Amniotic stem cell (primary cell): ENCODE measurements around the gene PCMTD2.

Experiments
- DNase-seq: peaks from one replicate; lab custom pipeline; 2025; lab: John Stamatoyannopoulos, UW

Gene PCMTD2

GRCh38 chr20:64238851-64239387 is 16.6 kb upstream of the PCMTD2 start:
- DNase-seq: no peak

- no peak for DNase-seq
Measured at GRCh38 chr20:64239449-64240242, 15.9 kb upstream of the PCMTD2 start.

GRCh38 chr20:64240243-64241015 is 15.1 kb upstream of the PCMTD2 start:
- no peak for DNase-seq

GRCh38 chr20:64241061-64241460 is 14.5 kb upstream of the PCMTD2 start:
- no peak for DNase-seq

GRCh38 chr20:64242003-64242796 is 13.3 kb upstream of the PCMTD2 start:
- DNase-seq: no peak

- DNase-seq: no peak
Measured at GRCh38 chr20:64242797-64243475, 12.6 kb upstream of the PCMTD2 start.

GRCh38 chr20:64244281-64244805 is 11.2 kb upstream of the PCMTD2 start:
- DNase-seq: no peak

- DNase-seq: no peak
Measured at GRCh38 chr20:64244870-64245603, 10.5 kb upstream of the PCMTD2 start.

GRCh38 chr20:64245746-64246595 is 9.6 kb upstream of the PCMTD2 start:
- no peak for DNase-seq

GRCh38 chr20:64246616-64247306 is 8.8 kb upstream of the PCMTD2 start:
- no peak for DNase-seq

- no peak for DNase-seq
Measured at GRCh38 chr20:64247307-64247618, 8.3 kb upstream of the PCMTD2 start.

- no peak for DNase-seq
Measured at GRCh38 chr20:64247970-64248841, 7.3 kb upstream of the PCMTD2 start.

GRCh38 chr20:64250027-64250426 is 5.5 kb upstream of the PCMTD2 start:
- no peak for DNase-seq

- DNase-seq: no peak
Measured at GRCh38 chr20:64253000-64253383, 2.6 kb upstream of the PCMTD2 start.

GRCh38 chr20:64253443-64253842 is 2.1 kb upstream of the PCMTD2 start:
- no peak for DNase-seq

- DNase-seq: no peak
Measured at GRCh38 chr20:64254156-64254555, 1.4 kb upstream of the PCMTD2 start.

GRCh38 chr20:64254571-64255360 is 782 bp upstream of the PCMTD2 start:
- no peak for DNase-seq
